Measurements from ENCODE around the gene LRP4.

The LRP4 gene

DNA sequence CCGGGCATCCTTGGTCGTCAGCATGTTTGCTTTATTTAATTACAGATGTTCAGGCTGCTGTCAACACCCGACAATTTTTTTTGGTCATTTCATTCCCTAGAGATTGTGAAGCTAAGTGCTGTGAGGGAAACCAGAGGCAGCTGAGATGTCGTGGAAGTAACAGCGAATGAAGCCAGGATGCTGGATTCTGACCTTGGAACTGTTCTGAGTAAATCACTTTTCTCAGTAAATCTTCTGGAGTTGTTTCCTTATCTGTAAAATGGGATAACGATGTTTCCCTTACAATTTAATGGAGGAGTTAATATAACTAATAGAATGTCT is 71.9 kb downstream of the LRP4 start:
- no peak for DNase-seq (ENCODE audit: low read depth in 2 of 3, low spot score in 1 of 3)

DNA sequence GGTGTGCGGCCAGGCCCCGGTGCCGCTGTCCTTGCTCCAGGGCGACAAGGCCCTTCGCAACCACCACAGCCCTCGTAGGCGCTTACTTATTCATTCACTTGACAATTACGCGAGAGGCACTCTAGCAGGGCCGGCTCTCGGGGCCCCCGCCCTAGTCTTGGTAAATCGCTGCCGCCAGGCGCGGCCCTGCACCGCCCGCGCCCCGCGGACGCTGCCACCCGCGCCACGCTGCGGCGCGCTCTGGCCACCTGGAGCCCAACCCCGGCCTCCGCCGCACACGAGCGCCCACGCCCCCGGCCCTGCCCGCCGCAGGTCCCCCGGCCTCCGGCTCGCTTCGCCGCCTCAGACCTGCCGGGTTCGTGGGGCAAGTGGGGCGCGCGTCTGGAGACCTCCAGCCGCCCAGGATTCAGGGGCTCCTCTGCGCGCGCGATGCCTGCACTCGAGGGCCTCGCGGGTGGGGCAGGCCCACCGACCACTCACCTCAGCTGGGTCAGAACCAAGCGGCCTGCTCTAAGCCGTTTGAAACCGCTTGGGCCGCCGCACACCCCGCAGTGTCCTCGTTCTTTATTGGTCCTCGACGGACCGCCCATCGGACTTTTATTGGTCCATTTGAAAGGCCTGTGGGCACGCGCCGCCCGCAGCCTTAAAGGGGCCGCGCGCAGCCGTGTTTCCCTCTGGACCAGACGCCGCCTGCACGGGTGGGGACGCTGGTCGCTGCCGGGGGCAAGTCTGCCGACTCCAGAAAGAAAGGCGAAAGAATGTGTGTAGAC is 72.4 kb downstream of the LRP4 start, which contains the start of gene CKAP5:
Gene CKAP5, minus strand, starts transcription at position 541 of the 770 bp plus-strand sequence. CDS start 25,049 bp downstream, outside the sequence.
- peak; percentile 75 to 83 (median 79) for DNase-seq (ENCODE audit: low read depth in 2 of 3, low spot score in 1 of 3)

DNA sequence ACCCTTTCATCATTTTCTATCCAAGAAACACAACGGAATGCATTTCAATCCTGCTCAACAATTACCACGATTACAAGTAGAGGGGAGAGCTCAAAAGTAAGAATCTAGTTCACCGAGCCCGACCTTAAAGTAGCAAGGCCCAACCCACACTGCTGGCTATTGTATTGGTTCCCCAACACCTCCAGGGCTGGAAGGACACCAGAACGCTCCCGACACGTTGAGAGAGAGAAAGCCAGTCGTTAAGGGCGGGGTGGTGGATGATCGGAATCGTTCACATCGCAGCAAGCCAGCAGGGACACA is 73.0 kb downstream of the LRP4 start:
- no peak for DNase-seq (ENCODE audit: low read depth in 2 of 3, low spot score in 1 of 3)

DNA sequence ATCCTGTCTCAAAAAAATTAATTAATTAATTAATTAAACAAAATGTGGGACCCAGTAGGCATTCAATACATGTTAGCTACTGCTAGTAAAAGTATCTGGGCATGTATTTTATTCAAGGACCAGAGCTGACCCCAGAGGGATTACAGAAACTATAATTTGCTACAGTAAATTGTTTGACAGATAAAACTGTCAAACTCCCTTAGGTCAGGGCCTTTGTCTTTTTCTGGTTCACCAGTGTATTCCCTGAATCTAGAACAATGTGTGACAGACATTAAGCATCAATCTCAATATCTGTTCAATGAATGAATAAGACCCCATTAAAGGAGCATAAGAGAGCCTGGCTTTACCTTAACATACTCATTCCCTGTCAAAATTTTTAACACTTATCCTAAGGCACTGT is 78.2 kb downstream of the LRP4 start:
- no peak for DNase-seq (ENCODE audit: low read depth in 2 of 3, low spot score in 1 of 3)

DNA sequence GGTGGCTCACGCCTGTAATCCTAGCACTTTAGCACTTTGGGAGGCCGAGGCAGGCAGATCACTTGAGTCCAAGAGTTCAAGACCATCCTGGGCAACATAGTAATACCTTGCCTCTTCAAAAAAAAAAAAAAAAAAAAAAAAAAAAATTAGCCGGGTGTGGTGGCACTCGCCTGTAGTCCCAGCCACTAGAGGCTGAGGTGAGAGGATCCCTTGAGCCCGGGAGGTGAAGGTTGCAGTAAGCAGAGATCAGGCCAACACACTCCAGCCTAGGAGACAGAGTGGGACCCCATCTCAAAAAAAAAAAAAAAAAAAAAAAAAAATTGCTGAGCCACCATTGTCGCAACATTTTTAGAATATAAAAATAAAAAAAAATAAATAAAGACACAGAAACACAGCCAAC is 79.8 kb downstream of the LRP4 start:
- no peak for DNase-seq (ENCODE audit: low read depth in 2 of 3, low spot score in 1 of 3)

DNA sequence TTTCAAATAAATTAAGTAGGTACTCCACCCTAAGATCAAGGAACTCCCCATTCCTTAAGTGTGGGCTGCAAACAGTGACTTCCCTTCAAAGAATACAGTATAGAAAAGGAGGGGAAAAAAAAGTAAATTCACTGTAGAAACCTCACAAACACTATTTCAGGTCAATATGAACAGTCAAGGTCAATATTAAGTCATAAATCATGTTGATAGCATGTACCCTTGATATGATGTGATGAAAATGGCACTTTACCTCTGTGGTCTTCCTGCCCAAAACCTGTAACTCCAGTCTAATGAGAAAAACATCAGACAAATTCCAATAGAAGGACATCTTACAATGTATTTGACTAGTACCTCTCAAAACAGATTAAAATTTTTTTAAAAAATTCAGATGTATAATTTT is 80.5 kb downstream of the LRP4 start:
- no peak for DNase-seq (ENCODE audit: low read depth in 2 of 3, low spot score in 1 of 3)

DNA sequence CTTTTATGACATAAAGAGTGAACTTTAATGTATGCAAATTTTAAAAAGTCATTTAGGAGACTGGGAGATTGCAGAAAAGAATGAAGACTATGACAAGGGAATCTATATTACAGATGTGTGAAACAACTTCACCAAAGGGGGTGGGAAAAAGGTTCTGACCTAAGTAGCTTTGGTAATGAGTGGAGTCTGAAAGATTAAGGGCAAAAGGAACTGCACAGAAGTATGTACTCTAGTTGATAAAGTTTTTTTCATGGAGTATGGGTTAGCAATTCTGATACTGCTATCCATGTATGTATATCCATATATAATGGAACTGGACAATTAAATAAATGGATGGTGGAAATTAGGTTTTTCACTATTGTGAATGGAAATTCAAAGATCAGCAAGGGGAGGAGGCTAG is 81.5 kb downstream of the LRP4 start:
- no peak for DNase-seq (ENCODE audit: low read depth in 2 of 3, low spot score in 1 of 3)

DNA sequence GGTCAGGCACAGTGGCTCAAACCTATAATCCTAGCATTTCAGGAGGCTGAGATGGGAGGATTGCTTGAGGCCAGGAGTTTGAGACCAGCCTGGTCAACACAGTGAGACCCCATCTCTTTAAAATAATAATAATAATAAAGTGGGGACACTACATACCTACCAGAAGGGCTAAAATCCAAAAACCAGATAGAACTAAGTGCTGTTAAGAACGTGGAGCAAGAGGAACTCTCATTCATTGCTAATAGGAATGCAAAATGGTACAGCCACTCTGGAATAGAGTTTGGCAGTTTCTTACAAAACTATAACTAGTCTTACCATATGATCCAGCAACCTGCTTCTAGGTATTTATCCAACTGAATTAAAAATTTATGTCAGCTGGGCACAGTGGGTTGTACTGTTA is 81.9 kb downstream of the LRP4 start:
- DNase-seq (ENCODE audit: low read depth in 2 of 3, low spot score in 1 of 3), result no peak

DNA sequence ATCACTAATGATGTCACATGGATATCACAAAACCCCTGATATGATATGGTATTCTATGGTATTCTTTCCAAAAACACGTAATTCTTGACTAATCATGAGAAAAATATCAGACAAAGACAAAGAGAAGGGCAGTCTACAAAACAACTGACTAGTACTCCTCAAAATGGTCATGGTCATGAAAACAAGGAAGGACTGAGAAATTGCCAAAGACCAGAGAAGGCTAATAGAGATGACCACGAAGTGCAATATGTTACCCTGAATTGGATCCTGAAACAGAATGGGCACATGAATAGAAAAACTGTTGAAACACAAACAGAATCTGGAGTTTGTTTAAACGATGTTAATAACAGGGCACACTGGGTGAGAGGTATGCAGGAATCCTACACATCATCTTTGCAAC is 82.5 kb downstream of the LRP4 start:
- no peak for DNase-seq (ENCODE audit: low read depth in 2 of 3, low spot score in 1 of 3)

DNA sequence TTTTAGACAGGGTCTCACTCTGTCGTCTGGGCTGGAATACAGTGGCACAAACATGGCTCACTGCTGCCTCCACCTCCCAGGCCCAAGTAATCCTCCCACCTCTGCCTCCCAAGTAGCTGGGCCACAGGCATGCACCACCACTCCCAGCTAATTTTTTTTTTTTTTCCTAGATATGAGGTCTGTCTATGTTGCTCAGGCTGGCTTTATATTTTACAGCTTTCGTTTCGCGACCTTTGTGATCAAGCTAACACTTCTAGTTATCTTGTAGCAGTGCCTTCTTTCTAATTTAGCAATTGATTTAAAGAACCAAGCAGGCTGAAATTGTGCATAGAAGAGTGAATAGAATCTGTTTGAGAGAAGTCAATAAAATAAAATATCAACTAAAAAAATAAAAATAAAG is 83.5 kb downstream of the LRP4 start:
- DNase-seq (ENCODE audit: low read depth in 2 of 3, low spot score in 1 of 3), result no peak

DNA sequence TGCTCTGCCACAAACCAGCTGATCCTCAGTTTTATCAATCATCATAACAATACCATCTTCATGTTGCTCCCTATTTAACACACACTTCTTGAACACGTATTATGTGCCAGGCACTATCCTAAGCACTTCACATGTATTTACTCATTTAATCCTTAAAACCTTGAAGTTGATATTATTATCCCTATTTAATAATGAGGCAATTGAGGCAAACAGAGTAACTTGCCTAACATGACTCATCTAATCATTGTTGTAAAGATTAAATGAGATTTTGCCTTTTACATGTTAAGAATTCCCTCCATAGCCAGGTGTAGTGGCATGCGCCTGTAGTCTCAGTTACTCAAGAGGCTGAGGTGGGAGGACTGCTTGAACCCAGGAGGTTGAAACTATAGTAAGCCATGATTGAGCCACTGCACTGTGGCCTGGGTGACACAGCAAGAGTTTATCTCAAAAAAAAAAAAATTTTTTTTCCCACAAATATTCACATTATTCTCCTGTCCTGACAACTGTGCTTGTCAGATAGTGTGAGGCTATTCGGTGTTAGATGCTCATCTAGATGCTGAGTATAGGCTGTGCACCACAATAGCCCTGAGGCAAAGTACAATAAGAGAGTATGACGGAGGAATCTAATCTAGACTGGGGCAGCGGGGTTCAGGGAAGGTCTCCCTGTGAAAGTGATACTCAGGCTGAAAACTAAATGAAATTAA is 85.7 kb downstream of the LRP4 start:
- no peak for DNase-seq (ENCODE audit: low read depth in 2 of 3, low spot score in 1 of 3)

DNA sequence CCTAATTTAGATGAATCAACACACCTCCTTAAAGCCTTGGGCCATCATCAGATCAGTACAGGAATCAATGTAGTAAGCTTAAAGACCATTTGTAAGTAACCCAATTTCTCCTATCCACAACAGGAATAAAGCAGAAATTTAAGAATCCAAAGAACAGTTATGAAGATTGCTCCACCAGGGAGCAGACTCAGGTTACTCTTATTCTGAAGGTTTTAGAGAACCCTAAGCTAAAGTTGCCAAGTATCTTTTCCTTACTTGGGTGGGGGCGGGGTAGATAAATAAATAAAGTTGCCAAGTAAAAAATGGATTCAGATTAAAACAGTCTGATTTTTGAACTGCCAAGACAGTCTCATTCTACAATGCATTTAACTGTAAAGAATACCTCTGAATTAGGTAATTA is 90.4 kb downstream of the LRP4 start:
- no peak for DNase-seq (ENCODE audit: low read depth in 2 of 3, low spot score in 1 of 3)

DNA sequence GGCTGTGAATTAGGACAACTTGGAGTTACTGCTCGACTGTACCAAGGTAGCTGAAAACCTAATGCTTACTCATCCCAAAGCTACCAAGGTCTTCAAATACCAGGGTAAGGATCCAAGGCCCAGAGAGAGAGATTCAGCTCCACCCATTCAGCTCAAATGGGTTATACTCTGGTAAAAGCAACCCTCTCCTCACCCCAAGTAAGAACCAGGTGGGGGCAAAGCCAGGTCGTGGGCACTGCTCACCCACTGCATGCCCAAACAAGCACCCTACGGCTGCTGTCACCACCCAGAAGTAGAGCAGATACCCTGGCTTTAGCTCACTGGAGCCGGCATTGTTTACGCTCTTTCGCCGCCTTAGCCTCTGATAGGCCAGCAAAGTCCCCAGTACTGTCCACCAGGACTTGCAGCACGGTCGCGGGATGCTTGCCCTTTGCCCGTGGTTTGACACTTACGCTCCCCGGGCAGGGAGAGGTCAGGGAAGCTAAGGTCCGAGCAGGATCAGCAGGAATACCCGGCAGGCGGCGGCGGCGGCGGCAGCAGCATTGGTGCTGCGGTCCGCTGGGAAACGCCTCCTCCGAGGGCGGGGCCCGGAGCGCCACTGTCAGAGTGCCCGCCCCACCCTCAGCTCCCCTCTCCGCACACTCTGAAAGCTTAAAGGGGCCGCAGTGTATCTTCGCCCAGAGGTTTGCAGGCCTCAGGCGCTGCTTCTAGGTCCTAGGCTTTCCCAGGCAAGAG is 91.9 kb downstream of the LRP4 start:
- DNase-seq (ENCODE audit: low read depth in 2 of 3, low spot score in 1 of 3), result peak; percentile 42 to 56 (median 49)

DNA sequence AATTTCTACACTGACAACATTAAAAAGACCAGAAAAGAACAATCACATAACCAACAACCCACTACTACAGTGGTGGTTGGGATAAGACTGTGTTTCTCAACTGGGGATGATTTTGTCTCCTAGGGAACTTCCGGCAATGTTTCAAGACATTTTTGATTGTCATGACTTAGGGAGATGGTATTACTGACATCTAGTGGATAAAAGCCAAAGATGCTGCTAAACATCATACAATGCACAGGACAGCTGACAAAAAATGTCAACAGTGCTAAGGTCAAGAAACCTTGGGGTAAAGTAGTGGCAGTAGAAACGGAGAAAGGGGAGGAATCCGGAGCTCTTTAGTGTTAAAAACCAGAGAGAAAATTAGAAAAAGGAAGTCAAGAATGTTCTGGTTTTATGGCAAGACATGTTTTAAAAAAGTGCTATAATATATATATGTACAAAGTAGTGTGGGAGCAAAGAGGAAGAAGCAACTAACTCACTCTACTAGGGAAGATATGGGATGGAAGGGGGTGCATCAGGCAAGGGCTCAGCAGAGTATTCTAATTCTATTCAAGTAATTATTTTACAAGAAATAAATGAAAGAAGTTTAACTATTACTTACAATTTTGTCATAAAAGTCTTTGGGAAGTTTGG is 109.4 kb downstream of the LRP4 start:
- DNase-seq (ENCODE audit: low read depth in 2 of 3, low spot score in 1 of 3), result no peak
